Transverse colon (tissue), 3 donors: Measurements from ENCODE around the gene GAS2.

Experiments
- POLR2A ChIP-seq: fragments of 450-650 bp; IDR thresholded peaks from one replicate; pipeline ENCODE4 v1.6.1; 2016; ENCODE audit warnings: antibody characterized with exemption, mild to moderate bottlenecking, moderate library complexity
- TF ChIP-seq, protein P1 (sequence below), 5 experiments: fragments of 200-600 bp in 3 of 5; fragments of 450-650 bp in 2 of 5; sonication (generic) in 3 of 5; IDR thresholded peaks; 1 replicate in 2 of 5; 2 replicates in 3 of 5; pipeline ENCODE4 v1.5.1; 2016 to 2017; ENCODE audit warnings: antibody characterized with exemption in 5 of 5, inconsistent platforms in 3 of 5, mild to moderate bottlenecking in 2 of 5, moderate library complexity in 1 of 5

DNA sequence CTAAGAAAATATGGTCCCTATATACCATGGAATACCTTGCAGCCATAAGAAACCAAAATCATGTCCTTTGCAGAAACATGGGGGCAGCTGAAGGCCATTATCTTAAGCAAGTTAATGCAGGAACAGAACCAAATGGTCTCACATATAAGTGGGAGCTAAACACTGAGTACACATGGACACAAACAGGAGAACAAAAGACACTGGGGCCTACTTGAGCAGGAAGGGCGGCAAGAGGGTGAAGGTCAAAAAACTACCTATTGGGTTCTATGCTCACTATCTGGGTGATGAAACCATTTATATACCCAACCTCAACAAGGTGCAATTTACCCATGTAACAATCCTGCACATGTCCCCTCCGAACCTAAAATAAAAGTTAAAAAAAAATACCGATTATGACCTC lies 22.5 kb downstream of the GAS2 start:
- TF ChIP-seq, protein P1, sequence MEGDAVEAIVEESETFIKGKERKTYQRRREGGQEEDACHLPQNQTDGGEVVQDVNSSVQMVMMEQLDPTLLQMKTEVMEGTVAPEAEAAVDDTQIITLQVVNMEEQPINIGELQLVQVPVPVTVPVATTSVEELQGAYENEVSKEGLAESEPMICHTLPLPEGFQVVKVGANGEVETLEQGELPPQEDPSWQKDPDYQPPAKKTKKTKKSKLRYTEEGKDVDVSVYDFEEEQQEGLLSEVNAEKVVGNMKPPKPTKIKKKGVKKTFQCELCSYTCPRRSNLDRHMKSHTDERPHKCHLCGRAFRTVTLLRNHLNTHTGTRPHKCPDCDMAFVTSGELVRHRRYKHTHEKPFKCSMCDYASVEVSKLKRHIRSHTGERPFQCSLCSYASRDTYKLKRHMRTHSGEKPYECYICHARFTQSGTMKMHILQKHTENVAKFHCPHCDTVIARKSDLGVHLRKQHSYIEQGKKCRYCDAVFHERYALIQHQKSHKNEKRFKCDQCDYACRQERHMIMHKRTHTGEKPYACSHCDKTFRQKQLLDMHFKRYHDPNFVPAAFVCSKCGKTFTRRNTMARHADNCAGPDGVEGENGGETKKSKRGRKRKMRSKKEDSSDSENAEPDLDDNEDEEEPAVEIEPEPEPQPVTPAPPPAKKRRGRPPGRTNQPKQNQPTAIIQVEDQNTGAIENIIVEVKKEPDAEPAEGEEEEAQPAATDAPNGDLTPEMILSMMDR (IDR thresholded peaks at IDR 0.05), result no peak
- no peak for TF ChIP-seq POLR2A
